ENCODE results near the gene IDE.

Gene IDE

DNA sequence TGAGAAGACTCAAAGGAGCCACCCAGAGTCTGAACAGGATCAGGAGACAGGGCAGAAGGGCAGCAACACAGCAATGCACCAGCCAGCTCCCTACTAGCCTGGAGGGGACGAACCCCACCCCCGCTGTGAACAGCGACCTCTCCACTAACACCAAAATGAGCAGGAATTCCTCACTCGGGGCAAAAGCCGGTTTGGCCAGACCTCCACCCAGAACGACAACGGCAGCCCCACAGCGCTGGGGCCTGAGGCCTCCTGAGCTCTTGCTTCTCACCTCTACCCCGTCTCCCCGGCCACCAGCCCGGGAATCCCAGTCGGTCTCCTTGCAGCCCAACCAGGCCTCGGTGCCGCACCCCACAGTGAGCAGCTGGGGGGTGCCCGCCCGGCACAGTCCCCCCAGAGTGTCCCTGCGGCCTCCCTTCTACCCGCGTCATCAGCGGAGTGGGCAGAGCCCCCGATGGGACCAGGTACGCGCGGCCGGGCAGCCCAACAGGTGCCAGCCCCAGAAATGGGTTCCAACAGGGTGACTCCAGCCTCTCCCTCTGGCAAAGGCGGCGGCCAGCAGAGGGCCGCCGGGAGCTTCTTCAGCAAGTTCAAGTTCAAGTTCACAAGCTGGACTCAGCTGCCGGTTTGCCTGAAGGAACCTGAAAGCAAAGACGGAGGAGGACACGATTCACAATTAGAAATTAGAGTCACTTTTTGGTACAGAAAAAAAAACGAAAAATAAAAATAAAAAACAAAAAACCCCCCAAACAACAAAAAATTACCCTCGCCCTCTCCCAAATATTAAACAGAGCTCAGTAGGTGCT, 153.9 kb downstream of the IDE start:
- Histone ChIP-seq H3K4me3 (ENCODE audit: low read depth, low read length) (peak overlapping the region; percentile 56), H3K9me3 (ENCODE audit: control insufficient read depth, insufficient read depth, low read depth, low read length) (no peaks in the 10 kb centered on the region; the same call in 1 of the 2 replicates), H3K27me3 (ENCODE audit: control insufficient read depth, insufficient read depth, low read length) (peaks cover 19% of the 10 kb centered on the region), H3K36me3 (ENCODE audit: control insufficient read depth, insufficient read depth, low read length) (no peaks in the 10 kb centered on the region), H3K4me1 (ENCODE audit: control insufficient read depth, insufficient read depth, low read length) (peaks cover 12% of the 10 kb centered on the region), H3K9ac (ENCODE audit: low read length) (no peak overlapping the region), H3K27ac (ENCODE audit: low read depth, low read length) (no peak overlapping the region)

GRCh38 chr10:92418891-92419290, 155.0 kb downstream of the IDE start:
- Histone ChIP-seq H3K9me3 (ENCODE audit: control insufficient read depth, insufficient read depth, low read depth, low read length) (no peaks in the 10 kb centered on the region; the same call in 1 of the 2 replicates), H3K4me3 (ENCODE audit: low read depth, low read length) (no peak overlapping the region), H3K27ac (ENCODE audit: low read depth, low read length) (no peak overlapping the region), H3K27me3 (ENCODE audit: control insufficient read depth, insufficient read depth, low read length) (peaks cover 19% of the 10 kb centered on the region), H3K9ac (ENCODE audit: low read length) (no peak overlapping the region), H3K4me1 (ENCODE audit: control insufficient read depth, insufficient read depth, low read length) (peaks cover 12% of the 10 kb centered on the region), H3K36me3 (ENCODE audit: control insufficient read depth, insufficient read depth, low read length) (no peaks in the 10 kb centered on the region)

- H3K27ac ChIP-seq (ENCODE audit: low read depth, low read length) = no peak overlapping the region
- no peak overlapping the region for H3K9ac ChIP-seq (ENCODE audit: low read length)
- no peak overlapping the region for H3K4me3 ChIP-seq (ENCODE audit: low read depth, low read length)
- peaks cover 12% of the 10 kb centered on the region for H3K4me1 ChIP-seq (ENCODE audit: control insufficient read depth, insufficient read depth, low read length)
- H3K36me3 ChIP-seq (ENCODE audit: control insufficient read depth, insufficient read depth, low read length) = no peaks in the 10 kb centered on the region
- H3K27me3 ChIP-seq (ENCODE audit: control insufficient read depth, insufficient read depth, low read length) = peaks cover 19% of the 10 kb centered on the region
- H3K9me3 ChIP-seq (ENCODE audit: control insufficient read depth, insufficient read depth, low read depth, low read length) = no peaks in the 10 kb centered on the region; the same call in 1 of the 2 replicates
Measured at GRCh38 chr10:92418221-92418620, 155.7 kb downstream of the IDE start.

GRCh38 chr10:92413519-92413918, 160.4 kb downstream of the IDE start:
- no peaks in the 10 kb centered on the region for H3K4me1 ChIP-seq (ENCODE audit: control insufficient read depth, insufficient read depth, low read length)
- no peaks in the 10 kb centered on the region for H3K36me3 ChIP-seq (ENCODE audit: control insufficient read depth, insufficient read depth, low read length)
- no peak overlapping the region for H3K27ac ChIP-seq (ENCODE audit: low read depth, low read length)
- no peak overlapping the region for H3K9ac ChIP-seq (ENCODE audit: low read length)
- no peak overlapping the region for H3K4me3 ChIP-seq (ENCODE audit: low read depth, low read length)
- H3K27me3 ChIP-seq (ENCODE audit: control insufficient read depth, insufficient read depth, low read length) = no peaks in the 10 kb centered on the region
- no peaks in the 10 kb centered on the region; the same call in 1 of the 2 replicates for H3K9me3 ChIP-seq (ENCODE audit: control insufficient read depth, insufficient read depth, low read depth, low read length)

DNA sequence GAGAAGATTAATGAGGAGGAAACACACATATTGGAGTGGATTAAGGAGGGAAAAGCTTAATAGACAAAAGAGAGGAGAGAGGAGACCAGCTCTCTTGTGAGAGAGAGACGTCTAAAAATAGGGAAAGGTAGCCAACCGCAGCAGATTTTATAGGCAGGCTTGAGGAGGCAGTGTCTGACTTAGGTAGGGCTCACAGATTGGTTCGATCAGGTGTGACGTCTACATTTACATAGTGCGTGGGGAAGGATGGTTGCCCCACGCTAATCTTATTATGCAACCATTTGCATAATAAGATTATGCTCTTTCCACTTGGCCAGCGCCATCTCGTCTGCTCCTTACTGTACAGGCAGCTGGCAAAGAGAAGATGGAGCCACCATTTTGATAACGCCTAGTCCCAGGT, 160.9 kb downstream of the IDE start:
- H3K9me3 ChIP-seq (ENCODE audit: control insufficient read depth, insufficient read depth, low read depth, low read length) = no peaks in the 10 kb centered on the region; the same call in 1 of the 2 replicates
- no peak overlapping the region for H3K4me3 ChIP-seq (ENCODE audit: low read depth, low read length)

GRCh38 chr10:92411406-92411805, 162.5 kb downstream of the IDE start:
- Histone ChIP-seq H3K27ac (ENCODE audit: low read depth, low read length) (no peak overlapping the region), H3K4me1 (ENCODE audit: control insufficient read depth, insufficient read depth, low read length) (peaks cover 10% of the 10 kb centered on the region), H3K27me3 (ENCODE audit: control insufficient read depth, insufficient read depth, low read length) (no peaks in the 10 kb centered on the region), H3K36me3 (ENCODE audit: control insufficient read depth, insufficient read depth, low read length) (no peaks in the 10 kb centered on the region), H3K9ac (ENCODE audit: low read length) (no peak overlapping the region), H3K4me3 (ENCODE audit: low read depth, low read length) (no peak overlapping the region), H3K9me3 (ENCODE audit: control insufficient read depth, insufficient read depth, low read depth, low read length) (no peaks in the 10 kb centered on the region; the same call in 1 of the 2 replicates)

More for the DNA sequence above, 160.9 kb downstream of the IDE start:
- Histone ChIP-seq H3K4me1 (ENCODE audit: control insufficient read depth, insufficient read depth, low read length) (no peaks in the 10 kb centered on the region), H3K9ac (ENCODE audit: low read length) (no peak overlapping the region), H3K27ac (ENCODE audit: low read depth, low read length) (no peak overlapping the region), H3K27me3 (ENCODE audit: control insufficient read depth, insufficient read depth, low read length) (no peaks in the 10 kb centered on the region), H3K36me3 (ENCODE audit: control insufficient read depth, insufficient read depth, low read length) (no peaks in the 10 kb centered on the region)

- no peak overlapping the region for H3K4me3 ChIP-seq (ENCODE audit: low read depth, low read length)
- peaks cover 12% of the 10 kb centered on the region for H3K4me1 ChIP-seq (ENCODE audit: control insufficient read depth, insufficient read depth, low read length)
- no peak overlapping the region for H3K9ac ChIP-seq (ENCODE audit: low read length)
- no peaks in the 10 kb centered on the region for H3K36me3 ChIP-seq (ENCODE audit: control insufficient read depth, insufficient read depth, low read length)
- no peaks in the 10 kb centered on the region for H3K27me3 ChIP-seq (ENCODE audit: control insufficient read depth, insufficient read depth, low read length)
- no peak overlapping the region for H3K27ac ChIP-seq (ENCODE audit: low read depth, low read length)
- H3K9me3 ChIP-seq (ENCODE audit: control insufficient read depth, insufficient read depth, low read depth, low read length) = no peaks in the 10 kb centered on the region
Measured at GRCh38 chr10:92410501-92410900, 163.4 kb downstream of the IDE start.

DNA sequence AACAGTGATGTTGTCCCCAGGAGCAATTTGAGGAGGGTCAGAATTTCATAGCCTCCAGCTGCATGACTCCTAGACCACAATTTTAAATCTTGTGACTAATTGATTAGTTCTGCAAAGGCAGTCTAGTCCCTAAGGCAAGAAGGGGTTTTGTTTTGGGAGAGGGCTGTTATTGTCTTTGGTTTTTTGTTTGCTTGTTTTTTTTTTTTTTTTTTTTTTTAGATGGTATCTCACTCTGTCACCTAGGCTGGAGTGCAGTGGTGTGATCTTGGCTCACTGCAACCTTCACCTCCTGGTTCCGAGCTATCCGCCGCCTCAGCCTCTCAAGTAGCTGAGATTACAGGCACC, 165.9 kb downstream of the IDE start:
- Histone ChIP-seq H3K9me3 (ENCODE audit: control insufficient read depth, insufficient read depth, low read depth, low read length) (no peaks in the 10 kb centered on the region), H3K27ac (ENCODE audit: low read depth, low read length) (no peak overlapping the region), H3K4me1 (ENCODE audit: control insufficient read depth, insufficient read depth, low read length) (peaks cover 18% of the 10 kb centered on the region), H3K36me3 (ENCODE audit: control insufficient read depth, insufficient read depth, low read length) (no peaks in the 10 kb centered on the region), H3K9ac (ENCODE audit: low read length) (no peak overlapping the region), H3K27me3 (ENCODE audit: control insufficient read depth, insufficient read depth, low read length) (no peaks in the 10 kb centered on the region), H3K4me3 (ENCODE audit: low read depth, low read length) (no peak overlapping the region)

GRCh38 chr10:92407305-92408016, 166.4 kb downstream of the IDE start:
- H3K36me3 ChIP-seq (ENCODE audit: control insufficient read depth, insufficient read depth, low read length) = no peaks in the 10 kb centered on the region
- no peak overlapping the region for H3K27ac ChIP-seq (ENCODE audit: low read depth, low read length)
- peaks cover 18% of the 10 kb centered on the region for H3K4me1 ChIP-seq (ENCODE audit: control insufficient read depth, insufficient read depth, low read length)
- no peaks in the 10 kb centered on the region for H3K27me3 ChIP-seq (ENCODE audit: control insufficient read depth, insufficient read depth, low read length)
- H3K9ac ChIP-seq (ENCODE audit: low read length) = peak overlapping the region; percentile 25
- no peak overlapping the region for H3K4me3 ChIP-seq (ENCODE audit: low read depth, low read length)
- H3K9me3 ChIP-seq (ENCODE audit: control insufficient read depth, insufficient read depth, low read depth, low read length) = no peaks in the 10 kb centered on the region

- H3K27ac ChIP-seq (ENCODE audit: low read depth, low read length) = no peak overlapping the region
- H3K9me3 ChIP-seq (ENCODE audit: control insufficient read depth, insufficient read depth, low read depth, low read length) = no peaks in the 10 kb centered on the region
- H3K4me3 ChIP-seq (ENCODE audit: low read depth, low read length) = no peak overlapping the region
- H3K27me3 ChIP-seq (ENCODE audit: control insufficient read depth, insufficient read depth, low read length) = no peaks in the 10 kb centered on the region
- no peaks in the 10 kb centered on the region for H3K36me3 ChIP-seq (ENCODE audit: control insufficient read depth, insufficient read depth, low read length)
- H3K4me1 ChIP-seq (ENCODE audit: control insufficient read depth, insufficient read depth, low read length) = peaks cover 18% of the 10 kb centered on the region
- no peak overlapping the region for H3K9ac ChIP-seq (ENCODE audit: low read length)
Measured at GRCh38 chr10:92405419-92405924, 168.4 kb downstream of the IDE start.

Measured in HUES6 (cell line).